HS-27A (cell line): Measurements from ENCODE around the gene ULBP2.
"Not testable (repeated sequence)": the region's sequence is repeated elsewhere in the genome, so short reads cannot be mapped to it uniquely, and the experiment has no call there.

Experiments used
- DNase-seq: peaks from one replicate; pipeline ENCODE4 v3.0.0-alpha.2; 2012; ENCODE audit warnings: low read depth, missing footprints

The ULBP2 gene, protein sequence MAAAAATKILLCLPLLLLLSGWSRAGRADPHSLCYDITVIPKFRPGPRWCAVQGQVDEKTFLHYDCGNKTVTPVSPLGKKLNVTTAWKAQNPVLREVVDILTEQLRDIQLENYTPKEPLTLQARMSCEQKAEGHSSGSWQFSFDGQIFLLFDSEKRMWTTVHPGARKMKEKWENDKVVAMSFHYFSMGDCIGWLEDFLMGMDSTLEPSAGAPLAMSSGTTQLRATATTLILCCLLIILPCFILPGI

GRCh38 chr6:149941583-149942460 lies at the start of gene ULBP2:
TSS of gene ULBP2 (plus strand) at chr6:149942014. CDS start at chr6:149942073, 59 bp downstream.
- DNase-seq, result peak; percentile 92

GRCh38 chr6:149895048-149895590 lies 46.7 kb upstream of the ULBP2 start:
- peak; percentile 9 for DNase-seq

DNA sequence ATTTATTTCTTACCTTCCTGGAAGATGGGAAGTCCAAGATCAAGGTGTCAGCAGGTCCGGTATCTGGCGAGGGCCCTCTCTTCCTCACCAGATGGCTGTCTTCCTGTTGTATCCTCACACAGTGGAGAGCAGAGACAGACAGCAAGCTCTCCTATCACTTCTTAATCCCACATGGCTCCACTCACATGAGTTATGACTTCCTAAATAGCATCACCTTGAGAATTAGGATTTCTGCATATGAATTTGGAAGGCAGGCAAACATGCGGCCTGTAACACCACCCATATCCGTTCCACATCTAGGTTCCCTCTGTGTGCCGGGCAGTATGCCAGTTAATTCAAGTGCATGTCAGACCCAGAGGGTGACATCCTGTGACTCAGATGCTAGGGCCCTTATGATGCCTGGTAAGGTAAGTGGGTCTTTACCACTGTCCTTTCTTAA lies 46.0 kb upstream of the ULBP2 start:
- peak; percentile 82 for DNase-seq

DNA sequence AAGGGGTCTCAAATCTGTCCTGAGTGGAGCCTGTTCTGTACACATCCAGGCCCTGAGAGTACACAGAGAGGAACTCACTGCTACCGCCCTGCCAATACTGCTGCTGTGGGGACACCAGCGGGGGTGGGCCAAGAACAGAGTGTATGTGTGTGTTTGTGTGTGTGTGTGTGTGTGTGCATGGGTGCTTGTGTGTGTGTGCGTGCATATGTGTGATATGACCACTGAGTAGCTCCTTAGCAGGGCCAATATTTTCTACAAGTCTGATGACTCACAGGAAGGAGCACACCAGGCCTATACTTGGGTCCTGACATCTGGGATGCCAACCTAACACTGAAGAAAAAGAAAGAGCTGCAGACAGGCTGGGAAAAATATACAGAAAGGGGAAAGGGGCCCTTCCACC lies 45.3 kb upstream of the ULBP2 start:
- peak; percentile 35 for DNase-seq

DNA sequence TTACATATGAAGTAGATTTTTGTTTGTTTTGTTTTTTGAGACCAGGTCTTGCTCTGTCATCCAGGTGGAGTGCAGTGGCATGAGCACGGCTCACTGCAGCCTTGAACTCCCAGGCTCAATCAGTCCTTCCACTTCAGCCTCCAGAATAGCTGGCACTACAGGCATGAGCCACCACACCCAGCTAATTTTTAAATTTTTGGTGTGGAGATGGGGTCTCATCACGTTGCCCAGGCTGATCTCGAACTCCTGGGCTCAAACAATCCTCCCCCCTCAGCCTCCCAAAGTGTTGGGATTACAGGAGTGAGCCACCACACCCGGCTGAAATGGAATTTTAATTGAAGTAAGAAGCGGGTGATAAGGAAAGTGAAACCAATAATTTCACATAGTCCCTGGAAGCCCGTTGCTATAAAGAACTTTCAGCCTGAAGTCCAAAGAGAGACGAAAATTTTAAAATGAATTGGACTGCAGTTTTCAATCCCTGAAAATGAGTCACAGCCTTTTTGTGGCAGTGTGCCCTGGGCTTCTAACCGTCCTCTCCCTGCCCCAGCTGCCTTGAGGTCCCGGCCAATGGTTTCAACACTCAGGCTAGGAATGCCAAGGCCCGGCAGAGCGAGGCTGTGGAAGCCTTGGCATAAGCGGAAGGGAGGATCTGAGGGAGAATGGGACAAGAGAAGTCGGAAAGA lies 44.7 kb upstream of the ULBP2 start:
- peak; percentile 87 for DNase-seq

GRCh38 chr6:149897855-149898744 lies 43.7 kb upstream of the ULBP2 start, which contains the start of gene RAET1E:
TSS of gene RAET1E (minus strand) at chr6:149898113. CDS start at chr6:149890901, 7,212 bp downstream.
- no peak for DNase-seq

DNA sequence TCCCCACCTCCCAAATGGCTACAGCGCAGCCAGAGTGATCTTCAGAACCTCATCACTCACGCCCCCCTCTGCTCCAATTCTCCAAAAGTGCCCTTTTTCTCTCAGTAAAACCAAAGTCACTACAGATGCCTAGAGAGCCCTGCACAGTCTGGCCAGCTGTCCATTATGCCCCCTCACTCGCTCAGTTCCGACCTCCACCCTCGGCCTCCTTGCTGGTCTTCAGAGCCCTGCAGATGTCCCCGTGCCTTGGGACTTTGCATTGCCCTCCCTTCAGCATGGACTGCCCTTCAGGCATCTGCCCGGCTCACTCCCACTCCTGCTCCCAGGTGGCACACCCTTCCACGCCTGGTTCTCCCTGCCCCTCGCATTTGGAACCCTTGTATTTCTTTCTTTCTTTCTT lies 42.8 kb upstream of the ULBP2 start:
- no peak for DNase-seq

DNA sequence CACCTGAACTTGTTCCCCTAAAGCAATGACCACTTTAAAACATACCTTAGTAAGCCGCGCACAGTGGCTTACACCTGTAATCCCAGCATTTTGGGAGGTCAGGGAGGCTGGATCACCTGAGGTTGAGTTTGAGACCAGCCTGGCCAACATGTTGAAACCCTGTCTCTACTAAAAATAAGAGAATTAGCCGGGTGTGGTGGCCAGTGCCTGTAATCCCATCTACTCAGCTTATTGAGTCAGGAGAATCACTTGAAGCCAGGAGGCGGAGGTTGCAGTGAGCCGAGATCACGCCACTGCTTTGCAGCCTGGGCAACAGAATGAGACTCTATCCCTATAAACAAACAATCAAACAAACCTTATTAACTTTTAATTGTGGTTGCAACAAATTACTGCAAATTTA lies 42.3 kb upstream of the ULBP2 start:
- no peak for DNase-seq

- no peak for DNase-seq
These were observed 41.7 kb upstream of the ULBP2 start for GRCh38 chr6:149899926-149900619.

DNA sequence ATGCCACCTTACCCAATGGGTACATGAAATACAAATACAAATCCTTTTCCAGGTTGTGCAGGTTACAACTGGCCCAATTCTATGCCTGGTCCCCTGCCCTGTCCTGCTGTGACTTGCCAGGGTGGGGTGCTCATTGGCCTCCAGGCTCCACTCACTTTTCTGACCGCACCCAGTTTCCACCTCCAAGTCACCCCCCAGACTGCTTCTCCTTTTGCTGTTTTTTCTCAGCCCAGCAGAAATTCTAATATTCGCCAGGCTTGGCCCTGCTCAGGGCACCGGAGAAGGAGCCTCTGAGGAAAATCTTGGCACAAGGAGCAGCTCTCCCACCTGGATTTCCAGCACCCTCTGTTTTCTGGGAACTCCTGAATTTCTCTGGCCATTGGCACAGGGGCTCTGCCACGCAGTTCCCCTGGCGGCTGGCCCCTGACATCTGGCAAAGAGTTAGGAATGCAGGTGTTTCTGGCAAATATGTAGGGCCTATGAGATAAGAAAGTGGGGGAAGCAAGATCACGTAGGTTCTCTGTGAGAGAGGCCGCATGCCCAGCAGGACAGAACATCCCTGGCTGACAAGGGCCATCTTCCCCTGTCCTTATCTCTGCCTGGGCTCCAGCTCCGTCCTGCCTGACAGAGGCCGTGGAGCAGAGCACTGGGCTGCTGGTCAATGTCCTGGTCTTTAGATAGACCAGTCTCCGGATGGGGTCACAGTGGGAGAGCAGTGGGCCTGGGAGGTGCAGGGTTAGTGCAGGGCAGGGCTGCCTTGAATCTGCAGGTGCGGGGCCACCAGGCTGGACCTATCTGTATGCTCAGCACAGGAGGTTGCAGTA lies 41.0 kb upstream of the ULBP2 start:
- no peak for DNase-seq

DNA sequence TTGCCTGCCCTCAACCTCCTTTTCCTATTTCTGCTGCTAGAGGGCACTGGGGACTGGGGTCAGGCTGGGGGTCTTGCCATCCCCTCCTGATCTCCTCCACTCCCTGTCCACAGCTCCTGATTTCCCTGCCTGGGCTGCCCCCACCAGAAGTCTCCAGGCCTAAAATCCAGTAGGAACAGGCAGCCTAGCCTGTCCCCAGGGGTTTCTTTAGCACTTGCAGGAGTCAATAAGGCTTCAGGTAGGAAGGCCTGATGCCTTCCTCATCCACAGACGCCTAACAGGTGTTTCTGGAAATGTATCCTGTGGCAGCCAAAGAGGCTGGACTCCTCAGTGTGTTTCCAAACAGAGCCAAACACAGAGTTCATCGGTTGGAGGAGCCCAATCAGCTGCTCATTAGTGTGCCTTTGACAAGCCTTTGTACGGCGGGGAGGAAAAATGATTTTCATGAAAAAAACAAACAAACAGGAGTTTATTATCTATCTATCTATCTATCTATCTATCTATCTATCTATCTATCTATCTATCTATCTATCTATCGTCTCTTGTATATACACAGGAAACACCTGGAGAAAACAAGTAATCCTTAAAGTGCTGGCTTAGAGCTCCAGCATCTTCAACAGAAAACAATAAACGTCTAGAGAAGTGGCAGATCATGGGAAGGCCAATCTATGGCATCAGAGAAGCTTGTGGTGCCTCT lies 40.2 kb upstream of the ULBP2 start:
- no peak for DNase-seq

GRCh38 chr6:149903938-149904611 lies 37.7 kb upstream of the ULBP2 start:
- DNase-seq, result no peak

DNA sequence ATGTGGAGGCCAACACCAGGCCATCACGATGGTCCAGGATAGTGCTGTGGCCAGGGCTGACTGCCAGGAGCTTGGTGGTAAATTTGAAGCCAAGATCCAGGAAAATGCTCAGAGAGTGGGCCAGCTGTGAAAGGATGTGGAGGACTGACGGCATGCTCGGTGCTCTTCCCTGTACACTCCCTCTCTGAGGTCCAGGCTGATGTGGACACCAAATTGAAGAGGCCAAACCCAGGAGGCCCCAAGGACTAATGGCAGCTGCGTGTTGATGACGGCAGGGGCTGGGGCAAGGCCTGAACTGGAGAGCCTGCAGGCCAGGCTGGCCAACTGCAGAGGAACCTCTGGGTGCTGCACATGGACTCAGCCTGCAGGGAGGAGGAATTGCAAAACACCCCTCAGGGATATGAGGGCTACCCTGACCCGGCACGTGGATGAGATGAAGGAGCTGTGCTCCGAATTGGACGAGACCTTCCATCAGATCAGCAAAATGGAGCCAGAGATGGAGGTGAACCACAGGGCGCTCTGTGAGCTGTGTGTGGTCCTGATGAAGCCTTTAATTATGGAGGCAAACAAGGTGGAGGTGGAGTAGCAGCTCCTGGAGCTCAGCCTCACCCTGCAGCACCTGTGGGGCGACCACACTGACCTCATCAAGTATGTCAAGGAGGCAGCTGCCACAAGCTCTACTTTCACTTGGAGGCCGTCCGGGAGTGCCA lies 37.0 kb upstream of the ULBP2 start:
- no peak for DNase-seq

DNA sequence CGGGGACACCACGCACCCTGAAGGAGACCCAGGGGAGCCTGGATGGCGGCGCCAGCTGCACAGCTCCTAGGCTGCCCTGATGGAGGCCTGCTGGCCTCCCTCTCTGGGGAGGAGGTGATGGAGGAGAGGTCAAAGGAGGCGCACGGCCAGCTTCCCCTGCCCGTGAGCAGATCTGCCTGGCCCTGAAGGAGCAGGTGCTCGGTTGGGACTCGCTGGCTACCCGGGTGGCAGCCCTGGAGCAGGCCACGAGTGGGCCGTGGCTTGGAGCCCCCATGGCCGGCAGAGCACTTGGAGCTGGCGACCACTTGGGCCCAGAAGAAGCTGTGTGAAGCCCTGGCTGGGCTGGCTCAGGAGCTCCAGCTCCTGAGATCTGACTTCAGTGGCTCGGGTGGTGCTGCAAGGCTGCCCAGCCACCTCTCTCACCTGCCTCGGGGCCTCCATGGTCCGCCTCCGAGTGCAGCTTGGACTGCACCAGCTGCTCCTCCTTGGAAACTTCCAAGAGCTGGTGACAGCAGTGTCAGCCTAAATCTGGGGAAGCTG lies 36.4 kb upstream of the ULBP2 start:
- DNase-seq, result no peak

DNA sequence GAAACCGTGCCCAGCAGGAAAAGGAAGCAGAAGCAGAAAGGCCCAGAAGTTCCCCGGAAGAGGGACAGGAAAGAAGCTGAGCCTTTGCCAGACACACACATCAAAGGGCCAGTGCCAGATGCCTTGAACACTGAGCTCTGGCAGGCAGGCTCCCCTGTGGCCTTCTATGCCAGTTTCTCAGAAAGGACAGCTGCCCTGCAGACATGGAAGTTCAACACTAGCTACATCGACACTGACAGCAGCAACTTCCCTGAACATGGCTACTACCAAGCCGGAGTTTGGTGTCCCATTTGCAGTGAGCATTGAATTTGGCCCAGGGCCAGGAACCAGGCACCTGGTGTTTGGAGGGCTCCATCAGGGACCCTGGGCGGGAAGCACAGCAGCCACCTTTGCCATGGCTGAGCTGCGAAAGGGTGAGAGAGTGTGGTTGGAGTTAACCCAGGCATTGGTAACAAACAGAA lies 35.9 kb upstream of the ULBP2 start:
- no peak for DNase-seq

GRCh38 chr6:149906405-149906804 lies 35.4 kb upstream of the ULBP2 start:
- DNase-seq, result no peak

DNA sequence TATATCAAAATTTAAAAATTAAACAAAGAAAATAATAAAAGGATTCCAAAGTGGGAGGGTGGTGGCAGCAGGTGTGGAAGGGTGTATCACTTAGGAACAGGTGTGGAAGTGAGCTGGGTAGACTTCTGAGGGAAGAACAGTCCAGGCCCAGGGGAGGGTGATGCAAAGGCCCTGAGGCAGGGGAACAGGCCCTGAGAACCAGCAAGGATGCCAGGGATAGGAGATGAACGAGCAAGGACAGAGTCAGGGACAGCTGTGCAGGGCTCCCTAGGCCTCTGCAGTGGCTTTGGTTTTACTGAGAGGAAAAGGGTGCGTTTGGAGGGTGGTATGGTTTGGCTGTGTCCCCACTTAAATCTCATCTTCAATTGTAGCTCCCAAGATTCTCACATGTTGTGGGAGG lies 34.5 kb upstream of the ULBP2 start:
- DNase-seq, result no peak

DNA sequence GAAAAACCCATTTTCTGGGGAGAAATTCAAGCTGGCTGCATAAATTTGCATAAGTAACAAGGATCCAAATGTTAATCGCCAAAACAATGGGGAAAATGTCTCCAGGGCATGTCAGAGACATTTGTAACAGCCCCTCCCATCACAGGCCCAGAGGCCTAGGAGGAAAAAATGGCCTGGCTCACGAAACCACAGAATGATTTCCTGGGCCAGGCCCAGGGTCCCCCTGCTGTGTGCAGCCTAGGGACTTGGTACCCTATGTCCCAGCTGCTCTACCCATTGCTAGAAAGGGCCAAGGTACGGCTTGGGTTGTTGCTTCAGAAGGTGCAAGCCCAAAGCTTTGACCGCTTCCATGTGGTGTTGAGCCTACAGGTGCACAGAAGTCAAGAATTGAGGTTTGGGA lies 33.3 kb upstream of the ULBP2 start:
- not testable (repeated sequence) for DNase-seq
